Activated T-helper 1 cell treated with anti-CD3 and anti-CD28 coated beads, Interleukin-12 subunit alpha, Interleukin-12 subunit beta, Interleukin-2, Interleukin-4 antibody, amounts not matched to agents 30 ng/mL and 10 ng/mL and 1 ng/mL, durations not matched to agents 14 hours and 24 hours and 36 hours (primary cell): ENCODE measurements around the gene MMP14. TPM values are rescaled to one million over a fixed set of nuclear protein-coding genes. Genes with fewer than 3 reads are reported as not detected.

Experiments used
- DNase-seq: peaks from one replicate; pipeline ENCODE4 v3.0.0; 2021; ENCODE audit warnings: low spot score
- H3K27ac Mint-ChIP-seq: one replicate; pipeline ENCODE4 v1.8.0; 2021; ENCODE audit warnings: mild to moderate bottlenecking, mixed read lengths
- H3K27me3 Mint-ChIP-seq: one replicate; pipeline ENCODE4 v1.8.0; 2022; ENCODE audit warnings: mild to moderate bottlenecking, moderate library complexity, mixed read lengths; ENCODE audit not compliant: insufficient read depth
- H3K36me3 Mint-ChIP-seq: one replicate; pipeline ENCODE4 v1.8.0; 2021; ENCODE audit warnings: low read depth, mixed read lengths
- H3K4me1 Mint-ChIP-seq: one replicate; pipeline ENCODE4 v1.8.0; 2021; ENCODE audit warnings: low read depth, mixed read lengths
- H3K4me3 Mint-ChIP-seq: one replicate; pipeline ENCODE4 v1.8.0; 2021; ENCODE audit warnings: mild to moderate bottlenecking, moderate library complexity, mixed read lengths
- H3K9me3 Mint-ChIP-seq: one replicate; pipeline ENCODE4 v1.8.0; 2021; ENCODE audit warnings: mixed read lengths
- intact Hi-C: fragments of 100-400 bp; cut with micrococcal nuclease; formaldehyde crosslinking; loops from one replicate; pipeline ENCODE4 v1.15.1; 2024
- total RNA-seq: library from RNA; stranded (reverse); gene quantifications from 2 replicates; pipeline ENCODE4 v1.2.3, GENCODE V29; 2022

The MMP14 gene
- total RNA-seq, 1 donor from 2014 or later: 2.6 TPM

GRCh38 chr14:22838631-22839041, 2.3 kb downstream of the MMP14 start:
- H3K4me3 Mint-ChIP-seq: no peak overlapping the region
- no peaks in the 10 kb centered on the region for H3K9me3 Mint-ChIP-seq
- no peak overlapping the region for H3K27ac Mint-ChIP-seq
- DNase-seq: no peak
- H3K4me1 Mint-ChIP-seq: peaks cover 5% of the 10 kb centered on the region
- H3K36me3 Mint-ChIP-seq: peaks cover 16% of the 10 kb centered on the region
- peaks cover 13% of the 10 kb centered on the region for H3K27me3 Mint-ChIP-seq
- intact Hi-C loops: no loop called here

DNA sequence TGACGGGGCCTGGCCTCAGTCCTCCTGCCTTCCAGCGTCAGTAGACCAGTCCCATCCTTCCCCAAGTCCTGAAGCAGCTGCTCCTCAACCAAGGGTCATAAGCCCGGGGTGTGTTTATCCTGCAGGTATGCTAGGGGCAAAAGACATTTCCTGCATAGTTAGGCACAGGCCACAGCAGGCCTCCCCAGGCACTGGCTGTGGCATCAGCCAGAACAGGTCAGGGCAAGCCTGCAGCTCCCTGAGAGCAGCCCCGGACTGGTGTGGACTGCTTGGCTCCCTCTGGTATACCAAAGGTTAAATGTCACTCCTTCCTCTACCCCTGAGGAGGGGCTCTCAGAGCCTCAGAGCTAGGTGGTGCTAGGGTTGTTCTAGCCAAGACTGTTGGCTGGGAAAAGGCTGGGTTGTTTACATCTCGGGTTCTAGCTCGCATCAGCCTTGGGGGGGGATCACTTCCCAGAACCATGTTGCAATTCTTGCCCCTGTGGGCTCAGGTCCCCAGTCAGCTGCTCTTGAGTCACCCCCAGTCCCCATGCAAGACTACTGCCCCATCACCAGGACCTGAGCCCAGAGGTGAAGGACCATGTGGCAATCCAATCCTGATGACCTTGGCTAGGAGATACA, 2.9 kb downstream of the MMP14 start:
- Mint-ChIP-seq H3K27me3 (peaks cover 13% of the 10 kb centered on the region), H3K4me1 (peaks cover 5% of the 10 kb centered on the region), H3K9me3 (no peaks in the 10 kb centered on the region), H3K27ac (no peak overlapping the region), H3K36me3 (peaks cover 16% of the 10 kb centered on the region), H3K4me3 (no peak overlapping the region)
- intact Hi-C loops: no loop called here
- DNase-seq: no peak

- H3K4me1 Mint-ChIP-seq: peaks cover 5% of the 10 kb centered on the region
- no peak for DNase-seq
- H3K36me3 Mint-ChIP-seq: peaks cover 4% of the 10 kb centered on the region
- no peak overlapping the region for H3K4me3 Mint-ChIP-seq
- intact Hi-C loops: no loop called here
- H3K27ac Mint-ChIP-seq: no peak overlapping the region
- H3K27me3 Mint-ChIP-seq: peaks cover 8% of the 10 kb centered on the region
- H3K9me3 Mint-ChIP-seq: no peaks in the 10 kb centered on the region
Measured at GRCh38 chr14:22841311-22841710, 4.9 kb downstream of the MMP14 start.

GRCh38 chr14:22841769-22842168, 5.4 kb downstream of the MMP14 start:
- no peaks in the 10 kb centered on the region for H3K9me3 Mint-ChIP-seq
- H3K36me3 Mint-ChIP-seq: peaks cover 3% of the 10 kb centered on the region
- H3K27me3 Mint-ChIP-seq: peaks cover 6% of the 10 kb centered on the region
- no peak for DNase-seq
- no peak overlapping the region for H3K4me3 Mint-ChIP-seq
- intact Hi-C loops: no loop called here
- no peak overlapping the region for H3K27ac Mint-ChIP-seq
- peaks cover 5% of the 10 kb centered on the region for H3K4me1 Mint-ChIP-seq

DNA sequence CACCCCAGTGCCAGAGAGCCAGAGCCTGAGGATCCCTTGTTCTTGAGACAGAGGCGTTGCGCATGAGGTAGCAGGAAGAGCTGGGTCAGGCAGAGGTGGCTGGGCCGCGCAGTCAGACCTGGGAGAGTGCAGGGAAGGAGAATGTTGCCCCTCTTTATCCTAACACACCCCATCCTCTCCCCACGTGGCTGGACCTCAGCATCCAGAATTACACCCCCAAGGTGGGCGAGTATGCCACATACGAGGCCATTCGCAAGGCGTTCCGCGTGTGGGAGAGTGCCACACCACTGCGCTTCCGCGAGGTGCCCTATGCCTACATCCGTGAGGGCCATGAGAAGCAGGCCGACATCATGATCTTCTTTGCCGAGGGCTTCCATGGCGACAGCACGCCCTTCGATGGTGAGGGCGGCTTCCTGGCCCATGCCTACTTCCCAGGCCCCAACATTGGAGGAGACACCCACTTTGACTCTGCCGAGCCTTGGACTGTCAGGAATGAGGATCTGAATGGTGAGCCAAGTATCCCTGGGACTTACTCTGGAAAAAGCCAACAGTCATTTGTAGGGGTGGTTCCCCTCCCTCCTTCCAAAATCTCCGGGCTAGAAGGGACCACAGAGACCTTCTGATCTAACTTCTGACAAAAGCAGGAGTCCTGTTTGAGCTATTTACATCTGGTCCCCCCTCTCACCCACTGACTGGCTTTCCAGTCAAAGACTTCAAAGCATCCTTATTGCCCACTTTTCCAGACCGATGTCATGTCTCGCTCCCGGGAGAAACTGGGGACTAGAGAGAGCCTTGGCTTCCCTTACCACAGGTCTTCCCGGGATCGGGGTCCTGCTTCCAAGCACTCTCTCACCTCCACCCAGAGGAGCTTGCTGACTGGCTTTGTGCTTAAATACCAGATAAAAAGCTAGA, 6.1 kb downstream of the MMP14 start:
- Mint-ChIP-seq H3K4me1 (no peaks in the 10 kb centered on the region), H3K27ac (no peak overlapping the region), H3K27me3 (peaks cover 2% of the 10 kb centered on the region), H3K36me3 (no peaks in the 10 kb centered on the region), H3K9me3 (no peaks in the 10 kb centered on the region), H3K4me3 (no peak overlapping the region)
- intact Hi-C loops: no loop called here
- DNase-seq: no peak

DNA sequence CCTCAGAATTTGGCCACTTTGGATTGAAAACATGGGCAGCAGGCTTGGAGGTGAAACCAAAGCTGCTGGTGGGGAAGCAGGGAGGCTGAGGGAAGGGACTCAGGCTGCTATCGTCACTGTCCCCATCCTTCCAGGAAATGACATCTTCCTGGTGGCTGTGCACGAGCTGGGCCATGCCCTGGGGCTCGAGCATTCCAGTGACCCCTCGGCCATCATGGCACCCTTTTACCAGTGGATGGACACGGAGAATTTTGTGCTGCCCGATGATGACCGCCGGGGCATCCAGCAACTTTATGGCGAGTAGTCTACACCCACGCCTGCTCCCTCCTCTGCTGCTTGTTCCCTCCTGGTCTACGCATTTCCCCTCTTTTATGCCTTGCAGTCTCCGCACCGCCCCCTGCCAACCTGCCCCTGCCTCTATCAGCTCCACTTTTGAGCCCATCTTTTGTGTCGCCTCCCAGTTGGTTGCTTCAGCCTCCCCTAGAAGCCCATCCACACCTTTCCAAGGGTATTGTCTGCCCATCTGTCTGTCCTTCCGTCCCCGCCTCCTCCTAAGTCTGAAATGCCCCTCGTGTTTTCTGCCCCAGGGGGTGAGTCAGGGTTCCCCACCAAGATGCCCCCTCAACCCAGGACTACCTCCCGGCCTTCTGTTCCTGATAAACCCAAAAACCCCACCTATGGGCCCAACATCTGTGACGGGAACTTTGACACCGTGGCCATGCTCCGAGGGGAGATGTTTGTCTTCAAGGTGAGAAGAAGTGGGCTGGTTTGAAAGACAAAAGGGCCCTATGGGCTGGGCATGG, 6.9 kb downstream of the MMP14 start:
- no peaks in the 10 kb centered on the region for H3K36me3 Mint-ChIP-seq
- intact Hi-C loops: no loop called here
- H3K4me3 Mint-ChIP-seq: no peak overlapping the region
- peaks cover 2% of the 10 kb centered on the region for H3K27me3 Mint-ChIP-seq
- H3K27ac Mint-ChIP-seq: no peak overlapping the region
- H3K4me1 Mint-ChIP-seq: no peaks in the 10 kb centered on the region
- no peak for DNase-seq
- H3K9me3 Mint-ChIP-seq: no peaks in the 10 kb centered on the region

- no peaks in the 10 kb centered on the region for H3K9me3 Mint-ChIP-seq
- no peaks in the 10 kb centered on the region for H3K36me3 Mint-ChIP-seq
- no peak overlapping the region for H3K4me3 Mint-ChIP-seq
Measured at GRCh38 chr14:22844221-22845102, 8.1 kb downstream of the MMP14 start.

GRCh38 chr14:22845103-22845394, 8.7 kb downstream of the MMP14 start:
- H3K27me3 Mint-ChIP-seq: peaks cover 5% of the 10 kb centered on the region
- no peak for DNase-seq
- H3K4me3 Mint-ChIP-seq: no peak overlapping the region
- no peaks in the 10 kb centered on the region for H3K4me1 Mint-ChIP-seq
- no peaks in the 10 kb centered on the region for H3K36me3 Mint-ChIP-seq
- no peak overlapping the region for H3K27ac Mint-ChIP-seq
- intact Hi-C loops: no loop called here
- no peaks in the 10 kb centered on the region for H3K9me3 Mint-ChIP-seq

More at GRCh38 chr14:22844221-22845102, 8.1 kb downstream of the MMP14 start:
- intact Hi-C loops: no loop called here
- no peak for DNase-seq
- H3K27me3 Mint-ChIP-seq: peaks cover 6% of the 10 kb centered on the region
- no peaks in the 10 kb centered on the region for H3K4me1 Mint-ChIP-seq
- H3K27ac Mint-ChIP-seq: no peak overlapping the region

GRCh38 chr14:22845821-22846625, 9.6 kb downstream of the MMP14 start:
- H3K4me1 Mint-ChIP-seq: peaks cover under 1% of the 10 kb centered on the region
- H3K27ac Mint-ChIP-seq: no peak overlapping the region
- H3K9me3 Mint-ChIP-seq: no peaks in the 10 kb centered on the region
- no peak for DNase-seq
- peaks cover 5% of the 10 kb centered on the region for H3K27me3 Mint-ChIP-seq
- H3K4me3 Mint-ChIP-seq: no peak overlapping the region
- H3K36me3 Mint-ChIP-seq: no peaks in the 10 kb centered on the region
- intact Hi-C loops: no loop called here

DNA sequence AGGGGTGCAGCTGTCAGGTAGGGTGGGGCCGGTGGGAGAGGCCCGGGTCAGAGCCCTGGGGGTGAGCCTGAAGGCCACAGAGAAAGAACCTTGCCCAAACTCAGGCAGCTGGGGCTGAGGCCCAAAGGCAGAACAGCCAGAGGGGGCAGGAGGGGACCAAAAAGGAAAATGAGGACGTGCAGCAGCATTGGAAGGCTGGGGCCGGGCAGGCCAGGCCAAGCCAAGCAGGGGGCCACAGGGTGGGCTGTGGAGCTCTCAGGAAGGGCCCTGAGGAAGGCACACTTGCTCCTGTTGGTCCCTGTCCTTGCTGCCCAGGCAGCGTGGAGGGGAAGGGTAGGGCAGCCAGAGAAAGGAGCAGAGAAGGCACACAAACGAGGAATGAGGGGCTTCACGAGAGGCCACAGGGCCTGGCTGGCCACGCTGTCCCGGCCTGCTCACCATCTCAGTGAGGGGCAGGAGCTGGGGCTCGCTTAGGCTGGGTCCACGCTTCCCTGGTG, 10.5 kb downstream of the MMP14 start:
- Mint-ChIP-seq H3K4me1 (peaks cover 9% of the 10 kb centered on the region), H3K4me3 (no peak overlapping the region), H3K27ac (no peak overlapping the region), H3K9me3 (no peaks in the 10 kb centered on the region), H3K36me3 (no peaks in the 10 kb centered on the region), H3K27me3 (peaks cover 5% of the 10 kb centered on the region)
- no peak for DNase-seq
- intact Hi-C loops: no loop called here

- H3K27ac Mint-ChIP-seq: no peak overlapping the region
- no peaks in the 10 kb centered on the region for H3K36me3 Mint-ChIP-seq
- peaks cover 5% of the 10 kb centered on the region for H3K27me3 Mint-ChIP-seq
- DNase-seq: no peak
- intact Hi-C loops: no loop called here
- H3K9me3 Mint-ChIP-seq: no peaks in the 10 kb centered on the region
- no peak overlapping the region for H3K4me3 Mint-ChIP-seq
- peaks cover 12% of the 10 kb centered on the region for H3K4me1 Mint-ChIP-seq
Measured at GRCh38 chr14:22847661-22848341, 11.4 kb downstream of the MMP14 start.
